ENCODE results near the gene HIRIP3. TPM values are rescaled to one million over a fixed set of nuclear protein-coding genes. Genes with fewer than 3 reads are reported as not detected.

Gene HIRIP3
- total RNA-seq, 8 experiments from 2014 or later = 7.9 to 30.4 (median 16.9) TPM

GRCh38 chr16:29974291-29975133, 20.9 kb downstream of the HIRIP3 start:
- no peak for ATAC-seq (replicated peaks in 6 of 8)
- H3K27ac ChIP-seq = peak overlapping the region; percentile 74 to 77
- H3K4me1 ChIP-seq (replicated peaks in 1 of 2) = peaks cover 21% of the 10 kb centered on the region in 2 donors
- in situ Hi-C loops (cut with MboI; ENCODE audit: low pct_unique_long_range_greater_than_20kb in 2 of 9, low sequenced_read_pairs in 9 of 9, unreplicated experiment in 9 of 9) = loop anchor here in 1 of 9 experiments (25.0 kb wide), 1 partner anchor 112 kb away; the partner anchor contains the start of gene CDIPT
- 0 to 58% (median 20%) methylated on average over 2 to 8 of the region's 31 CpGs; no CpG with 5 or more reads in 3 of the 10 experiments for WGBS, 10 experiments
- peak overlapping the region; percentile 48 to 76 (median 61) for H3K4me3 ChIP-seq

- H3K4me3 ChIP-seq = peak within 1 kb of the TSS; percentile 48 to 76 (median 61)
- ATAC-seq (replicated peaks in 6 of 8) = peak; percentile 96 to 99 (median 98)
- H3K4me1 ChIP-seq (replicated peaks in 1 of 2) = peaks cover 21% of the 10 kb centered on the region in 2 donors
- peak within 1 kb of the TSS; percentile 74 to 77 for H3K27ac ChIP-seq
- in situ Hi-C loops (cut with MboI; ENCODE audit: low pct_unique_long_range_greater_than_20kb in 2 of 9, low sequenced_read_pairs in 9 of 9, unreplicated experiment in 9 of 9) = loop anchor here in 1 of 9 experiments (25.0 kb wide), 1 partner anchor 111 kb away; the partner anchor contains the start of gene CDIPT
- WGBS, 10 experiments = 0 to 60% (median 4%) methylated on average over 1 to 13 of the region's 75 CpGs; no CpG with 5 or more reads in 3 of the 10 experiments
Measured at GRCh38 chr16:29973384-29974246, 21.8 kb downstream of the HIRIP3 start, which contains the start of gene TAOK2. Gene TAOK2, plus strand, starts transcription at chr16:29973868. Its CDS starts 3,905 bp downstream, at chr16:29977773.

- Histone ChIP-seq H3K4me1 (replicated peaks in 1 of 2) (peaks cover 21% of the 10 kb centered on the region in 2 donors), H3K27ac (no peak overlapping the region), H3K4me3 (peak overlapping the region in 1 of 5 donors; percentile 76)
- in situ Hi-C loops (cut with MboI; ENCODE audit: low pct_unique_long_range_greater_than_20kb in 2 of 9, low sequenced_read_pairs in 9 of 9, unreplicated experiment in 9 of 9) = loop anchor here in 1 of 9 experiments (25.0 kb wide), 1 partner anchor 111 kb away; the partner anchor contains the start of gene CDIPT
- 50 to 92% (median 83%) methylated on average over 1 to 3 of the region's 6 CpGs; no CpG with 5 or more reads in 3 of the 10 experiments for WGBS, 10 experiments
- no peak for ATAC-seq (replicated peaks in 6 of 8)
Measured at GRCh38 chr16:29972992-29973383, 22.4 kb downstream of the HIRIP3 start.

GRCh38 chr16:29972500-29972899, 22.9 kb downstream of the HIRIP3 start:
- in situ Hi-C loops (cut with MboI; ENCODE audit: low pct_unique_long_range_greater_than_20kb in 2 of 9, low sequenced_read_pairs in 9 of 9, unreplicated experiment in 9 of 9) = loop anchor here in 1 of 9 experiments (25.0 kb wide), 1 partner anchor 110 kb away; the partner anchor contains the start of gene CDIPT
- ATAC-seq (replicated peaks in 6 of 8) = no peak
- H3K4me3 ChIP-seq = no peak overlapping the region
- 83 to 100% methylated on average over 1 of the region's 1 CpG; no CpG with 5 or more reads in 8 of the 10 experiments for WGBS, 10 experiments
- no peak overlapping the region for H3K27ac ChIP-seq
- H3K4me1 ChIP-seq (replicated peaks in 1 of 2) = peaks cover 21% of the 10 kb centered on the region in 2 donors

GRCh38 chr16:29971304-29971703, 24.1 kb downstream of the HIRIP3 start:
- in situ Hi-C loops (cut with MboI; ENCODE audit: low pct_unique_long_range_greater_than_20kb in 2 of 9, low sequenced_read_pairs in 9 of 9, unreplicated experiment in 9 of 9) = loop anchor here in 1 of 9 experiments (25.0 kb wide), 1 partner anchor 109 kb away; the partner anchor contains the start of gene CDIPT
- Histone ChIP-seq H3K27ac (no peak overlapping the region), H3K4me1 (replicated peaks in 1 of 2) (peaks cover 16% of the 10 kb centered on the region in 2 donors), H3K4me3 (no peak overlapping the region)
- no peak for ATAC-seq (replicated peaks in 6 of 8)
- 63 to 100% (median 80%) methylated on average over 1 to 4 of the region's 8 CpGs; no CpG with 5 or more reads in 7 of the 10 experiments for WGBS, 10 experiments

- ATAC-seq (replicated peaks in 6 of 8) = no peak
- Histone ChIP-seq H3K27ac (no peak overlapping the region), H3K4me3 (no peak overlapping the region), H3K4me1 (replicated peaks in 1 of 2) (no peaks in the 10 kb centered on the region)
- in situ Hi-C loops (cut with MboI; ENCODE audit: low pct_unique_long_range_greater_than_20kb in 2 of 9, low sequenced_read_pairs in 9 of 9, unreplicated experiment in 9 of 9) = loop anchor here in 1 of 9 experiments (25.0 kb wide), 1 partner anchor 106 kb away; the partner anchor contains the start of gene CDIPT
- 80 to 96% (median 92%) methylated on average over 2 to 4 of the region's 4 CpGs; no CpG with 5 or more reads in 5 of the 10 experiments for WGBS, 10 experiments
Measured at GRCh38 chr16:29968205-29968604, 27.2 kb downstream of the HIRIP3 start.

- in situ Hi-C loops (cut with MboI; ENCODE audit: low pct_unique_long_range_greater_than_20kb in 2 of 9, low sequenced_read_pairs in 9 of 9, unreplicated experiment in 9 of 9) = loop anchor here in 1 of 9 experiments (25.0 kb wide), 1 partner anchor 101 kb away; the partner anchor contains the start of gene CDIPT
- Histone ChIP-seq H3K27ac (no peak overlapping the region), H3K4me3 (no peak overlapping the region), H3K4me1 (replicated peaks in 1 of 2) (peaks cover 0 to 8% of the 10 kb centered on the region in 2 donors)
- no peak for ATAC-seq (replicated peaks in 6 of 8)
- WGBS, 10 experiments = 55 to 91% (median 79%) methylated on average over 2 to 8 of the region's 14 CpGs; no CpG with 5 or more reads in 5 of the 10 experiments
Measured at GRCh38 chr16:29963021-29963743, 32.2 kb downstream of the HIRIP3 start.

- ATAC-seq (replicated peaks in 6 of 8) = peak in 2 of 8 experiments; percentile 27 to 29
- in situ Hi-C loops (cut with MboI; ENCODE audit: low pct_unique_long_range_greater_than_20kb in 2 of 9, low sequenced_read_pairs in 9 of 9, unreplicated experiment in 9 of 9) = loop anchor here in 1 of 9 experiments (25.0 kb wide), 1 partner anchor 100 kb away; the partner anchor contains the start of gene CDIPT
- Histone ChIP-seq H3K27ac (peak overlapping the region in 1 of 2 donors; percentile 57), H3K4me1 (replicated peaks in 1 of 2) (peaks cover 0 to 8% of the 10 kb centered on the region in 2 donors), H3K4me3 (peak overlapping the region; percentile 43 to 69 (median 52))
- 0 to 92% (median 28%) methylated on average over 2 to 9 of the region's 18 CpGs; no CpG with 5 or more reads in 2 of the 10 experiments for WGBS, 10 experiments
Measured at GRCh38 chr16:29962344-29962994, 32.9 kb downstream of the HIRIP3 start.

- 0 to 33% (median 2%) methylated on average over 2 to 9 of the region's 75 CpGs; no CpG with 5 or more reads in 5 of the 10 experiments for WGBS, 10 experiments
- in situ Hi-C loops (cut with MboI; ENCODE audit: low pct_unique_long_range_greater_than_20kb in 2 of 9, low sequenced_read_pairs in 9 of 9, unreplicated experiment in 9 of 9) = loop anchor here in 1 of 9 experiments (25.0 kb wide), 1 partner anchor 99 kb away; the partner anchor contains the start of gene CDIPT
- peak; percentile 90 to 97 (median 94) for ATAC-seq (replicated peaks in 6 of 8)
- H3K4me1 ChIP-seq (replicated peaks in 1 of 2) = peaks cover 0 to 8% of the 10 kb centered on the region in 2 donors
- H3K4me3 ChIP-seq = peak within 1 kb of the TSS; percentile 43 to 69 (median 52)
- H3K27ac ChIP-seq = peak within 1 kb of the TSS in 1 of 2 donors; percentile 57
Measured at GRCh38 chr16:29961479-29962343, 33.7 kb downstream of the HIRIP3 start, which contains the start of gene TMEM219. Gene TMEM219, plus strand, starts transcription at chr16:29962079. Its CDS starts 1,065 bp downstream, at chr16:29963144.

- WGBS, 10 experiments = 48 to 100% (median 83%) methylated on average over 1 to 8 of the region's 10 CpGs; no CpG with 5 or more reads in 1 of the 10 experiments
- Histone ChIP-seq H3K4me1 (replicated peaks in 1 of 2) (peaks cover 0 to 8% of the 10 kb centered on the region in 2 donors), H3K4me3 (peak overlapping the region; percentile 43 to 69 (median 52)), H3K27ac (no peak overlapping the region)
- no peak for ATAC-seq (replicated peaks in 6 of 8)
- in situ Hi-C loops (cut with MboI; ENCODE audit: low pct_unique_long_range_greater_than_20kb in 2 of 9, low sequenced_read_pairs in 9 of 9, unreplicated experiment in 9 of 9) = loop anchor here in 1 of 9 experiments (25.0 kb wide), 1 partner anchor 99 kb away; the partner anchor contains the start of gene CDIPT
Measured at GRCh38 chr16:29961127-29961478, 34.3 kb downstream of the HIRIP3 start.

All from motor neuron (in vitro differentiated cells).